Stimulated activated CD8-positive, alpha-beta memory T cell treated with anti-CD3 and anti-CD28 coated beads, Interleukin-12 subunit alpha, Interleukin-12 subunit beta, amount 100 ng/mL, for 24 hours (primary cell): ENCODE data around the gene DOCK4.

Experiments used
- DNase-seq: peaks from one replicate; pipeline ENCODE4 v3.0.0-alpha.2; 2020; ENCODE audit errors: extremely low read depth

Gene DOCK4

GRCh38 chr7:111815354-111815753 lies 390.8 kb downstream of the DOCK4 start:
- no peak for DNase-seq

- no peak for DNase-seq
Measured at GRCh38 chr7:111813306-111813705, 392.9 kb downstream of the DOCK4 start.

- DNase-seq = no peak
Measured at GRCh38 chr7:111806232-111806631, 400.0 kb downstream of the DOCK4 start.

- DNase-seq = no peak
Measured at GRCh38 chr7:111803015-111803758, 403.0 kb downstream of the DOCK4 start.

DNA sequence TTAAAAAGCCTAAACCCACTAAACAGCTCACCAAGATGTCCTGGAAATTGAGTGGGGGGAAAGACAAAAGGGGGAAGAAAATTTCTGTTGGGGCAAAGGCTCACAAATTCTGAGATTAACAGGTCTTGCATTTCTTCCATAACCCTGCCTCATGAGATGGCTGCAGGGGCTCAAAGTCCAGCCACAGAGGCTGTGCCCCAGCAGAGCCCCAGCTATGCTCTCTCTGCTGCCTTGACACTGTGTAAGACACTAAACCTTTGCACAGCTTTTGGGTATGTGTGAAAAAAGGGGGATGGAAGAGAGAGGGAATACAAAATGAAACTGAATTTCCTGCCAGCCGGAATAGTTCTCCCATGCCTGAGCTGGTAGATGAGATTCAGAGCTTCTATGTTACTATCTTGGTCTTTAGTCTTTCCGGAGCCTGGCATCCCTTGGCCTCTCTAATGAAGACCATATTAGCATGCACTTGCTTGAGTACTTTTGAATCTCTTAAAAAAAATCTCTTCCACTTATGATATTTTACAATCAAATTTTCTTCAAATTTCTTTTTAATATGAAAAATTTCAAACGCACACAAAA lies 403.9 kb downstream of the DOCK4 start:
- no peak for DNase-seq

DNA sequence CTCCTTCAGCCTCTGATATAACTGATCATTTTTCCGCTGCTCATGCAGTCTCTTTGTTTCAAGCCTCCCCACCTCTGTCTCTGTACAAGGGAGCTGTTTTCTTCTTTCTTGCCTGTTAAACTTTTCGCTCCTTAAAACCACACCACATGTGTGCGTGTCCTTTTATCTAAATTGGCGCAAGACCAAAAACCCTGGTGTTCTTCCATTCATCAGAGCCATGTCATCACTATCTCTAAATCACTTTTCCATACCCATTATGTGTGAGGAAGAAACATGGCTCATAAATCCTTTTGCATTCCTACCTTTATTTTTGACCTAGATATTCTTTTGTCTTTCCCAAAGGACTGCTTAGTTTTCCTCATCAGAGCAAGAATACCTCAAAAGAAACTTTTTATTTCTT lies 404.9 kb downstream of the DOCK4 start:
- DNase-seq = no peak

- no peak for DNase-seq
Measured at GRCh38 chr7:111796671-111797070, 409.5 kb downstream of the DOCK4 start.

DNA sequence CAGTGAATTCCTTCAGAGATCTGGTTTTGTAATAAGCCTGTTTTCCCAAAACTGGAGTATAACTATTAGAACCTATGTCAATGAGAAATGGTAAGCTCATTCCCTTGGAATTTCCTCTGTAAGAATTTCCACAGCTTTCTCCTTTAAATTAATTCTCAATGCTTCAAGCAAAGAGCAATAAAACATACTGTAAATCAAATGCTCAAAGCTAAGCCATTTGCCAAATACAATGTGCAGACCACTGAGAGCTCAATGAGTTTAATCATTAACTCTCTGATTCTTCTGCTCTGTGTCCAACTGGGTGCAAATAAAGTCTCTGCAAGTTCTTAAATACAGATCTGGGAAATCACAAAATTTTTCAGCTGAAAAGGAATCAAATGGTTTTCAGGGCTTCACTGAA lies 416.3 kb downstream of the DOCK4 start:
- no peak for DNase-seq

DNA sequence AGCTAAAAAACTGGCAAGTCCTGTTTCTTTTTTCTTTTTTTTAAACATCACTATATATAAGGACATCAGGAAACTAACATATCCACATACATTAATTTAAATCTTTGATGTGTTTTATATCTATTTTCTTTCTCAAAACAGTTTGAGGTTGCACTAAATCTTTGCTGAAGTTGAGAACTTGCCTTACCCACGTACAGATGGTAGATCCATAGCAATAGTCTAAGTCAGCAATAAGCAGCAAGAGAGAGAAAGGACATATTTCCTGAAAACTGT lies 417.2 kb downstream of the DOCK4 start:
- DNase-seq = no peak

DNA sequence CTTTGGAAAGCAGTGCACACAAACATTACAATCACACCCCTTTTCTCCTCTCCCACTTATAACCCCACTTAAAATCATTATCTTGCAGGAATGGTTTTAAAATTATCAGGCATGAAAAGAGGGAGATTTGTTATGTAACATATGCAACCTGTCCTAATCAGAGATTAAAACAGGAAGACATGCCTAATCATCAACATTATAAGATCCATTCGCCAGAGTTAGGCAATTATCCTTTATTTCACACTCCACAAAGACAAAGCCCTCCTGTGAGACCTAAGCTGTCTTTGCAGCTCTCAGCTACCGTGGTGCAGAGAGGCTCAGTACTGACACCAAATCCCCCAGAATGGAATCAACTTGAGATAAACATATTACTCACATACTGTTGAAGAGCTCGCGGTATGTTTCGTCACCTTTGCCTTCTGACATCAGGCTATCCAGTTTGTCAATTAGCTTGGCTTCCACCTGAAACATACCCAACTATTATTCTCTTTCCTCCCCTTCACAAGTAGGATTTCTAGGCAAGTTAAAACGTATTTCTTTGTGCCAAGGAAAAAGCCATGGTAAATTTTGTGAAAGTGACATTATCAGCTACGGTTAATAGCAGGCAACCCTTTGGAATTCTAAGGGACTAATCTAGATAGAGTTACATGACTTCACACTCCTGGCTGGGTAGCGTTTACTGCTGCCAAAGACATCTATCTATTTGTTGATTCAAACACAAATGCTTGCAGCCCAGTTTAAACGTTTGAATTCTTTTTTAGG lies 417.7 kb downstream of the DOCK4 start:
- no peak for DNase-seq

DNA sequence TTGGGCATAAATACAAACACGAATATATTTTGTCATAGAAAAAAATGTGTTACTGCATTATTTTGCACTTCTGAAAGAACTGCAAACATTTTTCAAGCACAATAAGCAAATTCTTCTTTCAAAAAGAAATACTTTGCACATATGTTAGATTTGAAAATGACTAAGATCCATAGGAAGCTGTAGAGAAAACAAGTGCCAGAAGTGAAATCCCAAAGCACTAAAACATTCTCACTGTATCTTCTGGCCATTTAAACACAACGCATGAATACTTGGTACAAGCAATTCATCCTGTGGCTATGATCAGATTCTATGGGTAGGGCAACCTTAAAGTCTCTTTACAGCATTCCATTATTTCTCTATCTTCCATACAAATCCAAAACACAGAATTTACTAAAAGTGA lies 418.5 kb downstream of the DOCK4 start:
- no peak for DNase-seq

DNA sequence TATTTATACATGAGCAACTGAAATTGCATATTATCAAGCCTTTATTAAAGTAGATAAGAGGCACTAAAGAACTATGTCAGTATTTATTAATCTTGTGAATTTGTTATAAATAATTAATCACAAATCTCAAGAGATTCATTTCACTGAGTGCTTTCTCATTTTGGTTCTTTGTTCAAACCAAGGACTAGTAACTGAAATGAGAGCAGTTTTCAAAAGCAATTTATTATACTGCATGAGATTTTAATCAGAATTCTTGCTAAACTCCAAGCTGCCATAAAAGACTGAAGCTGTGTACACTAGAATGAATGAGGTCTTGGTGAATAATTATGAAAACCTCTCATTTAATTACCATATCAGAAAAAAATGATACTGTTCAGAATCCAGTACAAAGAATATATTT lies 419.1 kb downstream of the DOCK4 start:
- DNase-seq = no peak

- no peak for DNase-seq
Measured at GRCh38 chr7:111785076-111785475, 421.1 kb downstream of the DOCK4 start.

DNA sequence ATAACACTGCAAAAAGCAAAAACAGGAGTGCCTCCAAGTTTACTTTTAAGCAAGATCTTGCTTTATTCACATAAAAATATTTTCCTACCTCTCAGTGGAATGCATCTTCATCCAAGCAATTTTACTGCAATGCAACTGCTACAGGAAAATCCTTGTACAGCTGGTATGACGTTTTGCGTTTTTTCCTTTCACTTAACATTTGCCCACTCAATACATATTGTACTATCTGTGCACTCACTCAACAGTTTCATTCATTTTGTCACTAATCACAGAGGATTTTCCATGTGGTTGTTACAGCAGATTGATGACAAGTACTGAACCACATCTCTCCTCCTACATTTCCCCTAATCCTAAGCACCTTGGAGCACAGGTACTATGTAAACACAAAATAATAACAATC lies 421.9 kb downstream of the DOCK4 start:
- DNase-seq = no peak

- no peak for DNase-seq
Measured at GRCh38 chr7:111783854-111784253, 422.3 kb downstream of the DOCK4 start.

DNA sequence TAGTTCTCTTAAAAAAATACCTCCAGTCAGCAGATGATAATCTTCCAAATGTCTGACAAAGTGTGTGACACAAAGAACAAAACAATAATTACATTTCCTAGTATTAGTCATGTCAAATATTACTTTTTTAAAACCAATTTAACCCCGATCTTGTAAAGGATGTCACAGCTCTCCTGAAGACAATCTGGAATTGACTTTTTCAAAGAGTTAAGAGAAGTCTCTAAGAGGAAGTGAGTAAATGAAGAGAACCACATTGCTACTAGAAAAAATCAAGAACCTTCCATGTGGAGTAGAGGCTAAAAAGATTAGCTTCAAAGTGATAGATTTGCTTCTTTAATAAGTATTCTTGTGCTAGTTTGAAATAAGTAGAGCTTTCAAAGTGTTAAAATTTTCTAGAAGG lies 425.7 kb downstream of the DOCK4 start:
- no peak for DNase-seq

DNA sequence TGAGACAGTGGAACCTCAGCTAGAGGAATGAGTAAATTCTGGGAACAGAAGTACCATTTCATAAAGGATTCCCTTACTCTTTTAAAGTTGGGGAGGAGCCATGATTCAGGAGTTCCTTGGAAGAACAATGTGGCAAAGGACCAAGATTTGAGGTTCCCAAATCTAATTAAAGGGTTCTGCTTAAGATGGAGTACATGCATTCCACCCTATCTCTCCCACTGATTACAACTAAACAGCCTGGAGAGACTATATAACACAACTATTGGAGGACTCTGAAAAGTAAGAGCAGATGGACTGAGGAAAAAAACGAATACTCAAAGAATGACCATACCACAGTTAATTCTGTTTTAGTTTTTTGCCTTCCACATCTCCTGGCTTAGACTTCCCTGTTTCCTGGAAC lies 431.0 kb downstream of the DOCK4 start:
- DNase-seq = no peak

DNA sequence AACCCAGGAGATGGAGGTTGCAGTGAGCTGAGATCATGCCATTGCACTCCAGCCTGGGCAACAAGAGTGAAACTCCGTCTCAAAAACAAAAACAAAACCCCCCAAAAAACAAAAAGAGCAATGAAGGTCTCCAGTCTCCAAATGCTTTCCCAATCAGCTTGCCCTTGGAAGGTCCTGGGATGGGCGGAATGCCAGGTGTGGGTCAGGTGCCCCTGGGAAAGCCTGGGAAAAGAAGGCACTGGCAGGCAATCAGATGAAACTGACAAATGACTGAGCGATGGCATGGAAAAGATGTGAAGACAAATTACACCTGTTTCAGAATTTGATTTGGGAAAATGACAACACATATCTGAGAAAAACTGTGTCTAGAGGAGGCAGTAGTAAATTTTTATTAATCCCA lies 433.5 kb downstream of the DOCK4 start:
- DNase-seq = no peak

GRCh38 chr7:111771638-111772037 lies 434.6 kb downstream of the DOCK4 start:
- DNase-seq = no peak

GRCh38 chr7:111770116-111770515 lies 436.1 kb downstream of the DOCK4 start:
- no peak for DNase-seq

GRCh38 chr7:111765751-111766643 lies 440.2 kb downstream of the DOCK4 start:
- no peak for DNase-seq

GRCh38 chr7:111763221-111763801 lies 442.9 kb downstream of the DOCK4 start:
- DNase-seq = no peak
